GM03348 (cell line): ENCODE results near the gene CIROP.

Experiments
- DNase-seq: peaks from one replicate; pipeline ENCODE4 v3.0.0; 2012; ENCODE audit warnings: low spot score

Gene CIROP

DNA sequence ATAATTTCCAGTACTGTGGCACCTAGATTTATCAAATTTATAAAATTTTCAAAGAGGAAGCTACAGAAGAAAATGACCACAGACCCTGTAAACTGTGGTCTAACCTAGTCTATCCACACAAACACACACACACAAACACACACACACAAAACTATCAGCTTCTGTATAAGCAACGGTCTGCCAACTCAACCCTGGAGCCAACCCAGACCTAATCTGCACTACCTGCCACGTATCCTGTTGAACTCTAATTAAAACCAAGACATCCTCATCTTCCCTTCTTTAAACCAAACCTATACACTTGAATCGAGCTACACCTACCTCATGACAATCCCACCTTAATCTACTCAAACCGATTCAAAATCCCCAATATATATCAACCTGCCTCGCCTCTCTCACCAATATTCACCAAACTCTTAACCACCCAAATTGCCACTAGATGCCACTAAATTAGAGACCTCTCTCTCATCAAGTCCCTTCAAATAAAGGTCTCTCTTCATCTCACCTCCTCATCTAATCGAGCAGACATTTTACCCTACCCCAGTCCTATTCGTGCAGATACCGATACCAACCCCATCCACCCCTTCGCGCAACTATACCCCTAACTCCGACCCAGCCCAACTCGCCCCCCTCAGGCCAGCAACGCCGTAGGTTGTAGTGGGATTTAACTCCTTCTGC lies 10.7 kb downstream of the CIROP start:
- DNase-seq = no peak

DNA sequence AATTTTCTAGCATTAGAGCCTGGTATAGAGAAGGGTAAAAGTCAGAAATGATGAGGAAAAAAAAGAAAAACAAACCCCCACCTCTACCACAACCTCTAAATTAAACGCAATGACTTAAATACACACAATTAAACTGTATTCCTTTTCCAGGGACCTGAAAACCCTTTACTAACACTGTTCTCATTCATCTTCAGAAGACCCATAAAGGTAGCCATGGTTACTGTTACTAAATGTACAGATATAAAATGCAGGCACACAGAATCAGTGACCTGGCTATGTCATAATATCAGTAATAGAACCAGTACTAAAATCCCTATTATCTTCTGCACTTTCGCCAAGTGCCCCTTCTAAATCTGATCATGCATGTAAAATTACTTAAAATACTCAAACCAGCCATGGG lies 11.3 kb downstream of the CIROP start:
- DNase-seq = no peak

DNA sequence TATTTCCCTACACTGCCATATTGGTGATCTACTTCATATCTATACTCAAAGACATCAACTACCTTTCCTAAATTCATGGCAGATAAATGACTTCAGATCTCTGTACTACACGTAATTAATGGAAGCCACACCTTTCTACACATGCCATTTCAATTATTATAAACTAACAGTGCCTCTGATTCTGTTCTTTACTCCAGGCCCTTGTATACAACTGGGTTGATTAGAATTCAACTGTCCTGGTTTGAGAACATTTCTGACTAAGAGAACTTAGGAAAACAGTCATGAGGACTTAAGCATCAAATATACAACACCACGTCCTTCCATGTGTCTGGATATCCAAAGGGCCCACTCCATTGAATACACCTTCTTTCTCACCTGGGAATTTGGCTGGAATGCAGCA lies 11.7 kb downstream of the CIROP start:
- DNase-seq = no peak

DNA sequence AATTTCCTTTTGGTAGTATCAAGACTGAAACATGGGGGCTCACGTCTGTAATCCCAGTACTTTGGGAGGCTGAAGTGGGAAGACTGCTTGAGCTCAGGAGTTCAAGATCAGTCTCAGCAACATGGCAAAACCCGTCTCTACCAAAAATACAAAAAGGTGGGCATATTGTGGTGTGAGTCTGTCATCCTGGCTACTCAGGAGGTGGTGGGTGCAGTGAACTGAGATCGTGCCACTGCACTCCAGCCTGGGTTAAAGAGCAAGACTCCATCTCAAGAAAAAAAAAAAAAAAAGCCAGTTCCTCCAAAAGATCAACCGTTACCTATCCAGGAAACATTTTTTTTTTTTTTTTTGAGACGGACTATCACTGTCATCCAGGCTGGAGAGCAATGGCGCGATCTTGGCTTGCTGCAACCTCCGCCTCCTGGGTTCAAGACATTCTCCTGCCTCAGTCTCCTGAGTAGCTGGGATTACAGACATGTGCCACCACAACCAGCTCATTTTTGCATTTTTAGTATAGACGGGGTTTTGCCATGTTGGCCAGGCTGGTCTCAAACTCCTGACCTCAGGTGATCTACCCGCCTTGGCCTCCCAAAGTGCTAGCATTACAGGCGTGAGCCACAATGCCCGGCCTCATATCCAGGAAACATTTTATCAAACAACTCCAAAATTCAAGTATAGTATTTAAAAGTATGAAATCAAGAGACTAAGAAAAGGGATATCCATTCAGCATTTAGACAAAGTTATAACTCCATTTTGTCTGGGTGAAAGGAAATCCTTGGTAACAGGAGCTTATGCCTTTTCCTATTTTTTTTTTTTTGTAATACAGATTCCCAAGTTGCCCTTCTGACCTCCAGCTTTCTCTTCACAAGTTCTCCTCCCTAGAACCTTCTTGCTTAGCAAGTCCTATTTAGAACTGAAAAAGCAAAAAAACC lies 13.2 kb downstream of the CIROP start:
- DNase-seq = no peak

DNA sequence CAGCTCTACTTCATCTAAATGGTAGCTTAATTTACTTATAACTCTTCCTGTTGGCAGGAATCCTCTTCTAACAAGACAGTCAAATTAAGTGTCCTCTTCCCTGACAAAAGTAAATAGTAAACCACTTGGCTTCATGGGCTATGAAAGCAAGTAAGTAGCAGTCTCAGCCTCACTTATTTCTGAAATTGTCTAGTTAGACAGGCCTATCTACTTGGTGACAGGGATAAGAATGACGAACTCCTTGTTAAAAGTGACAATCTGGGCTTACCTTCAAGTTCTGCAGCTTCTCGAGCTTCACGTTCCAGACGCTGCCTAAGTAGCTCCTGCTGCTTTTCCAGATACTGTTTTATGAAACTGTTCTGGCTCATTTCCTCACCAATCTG lies 14.5 kb downstream of the CIROP start:
- DNase-seq = no peak

DNA sequence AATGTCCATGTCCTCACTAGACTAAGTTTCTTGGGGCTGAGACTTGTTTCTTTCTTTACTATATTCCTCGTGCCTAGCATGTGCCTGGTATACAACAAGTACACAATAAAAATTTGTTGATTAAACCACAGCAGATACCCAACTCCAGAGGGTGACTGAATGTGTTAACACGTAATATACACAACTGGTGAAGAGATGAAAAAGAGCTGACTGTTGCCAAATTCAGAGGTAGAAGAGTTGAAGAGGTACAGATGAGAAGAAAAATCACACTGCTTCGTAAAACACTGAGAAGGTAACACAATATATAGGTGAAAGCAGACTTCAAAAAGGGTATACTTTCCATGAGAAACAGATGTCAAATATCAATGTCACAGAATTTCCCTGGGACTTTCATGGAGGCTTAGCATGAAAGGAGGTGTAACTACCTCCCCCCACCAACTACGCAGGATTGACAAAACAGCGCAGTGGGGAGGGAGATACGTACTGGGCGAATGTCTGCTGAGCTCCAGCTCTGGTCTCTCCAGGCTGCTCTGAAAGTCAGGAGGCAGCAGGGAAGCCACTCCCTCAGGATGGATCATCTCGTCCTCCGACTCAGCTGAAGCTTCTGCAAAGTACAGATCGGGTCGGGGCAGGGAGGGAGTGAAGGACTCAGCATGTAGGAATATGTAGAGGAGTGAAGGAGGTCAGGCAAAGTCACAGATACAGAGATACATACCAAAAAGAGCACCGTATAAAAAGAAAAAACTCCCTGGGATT lies 15.1 kb downstream of the CIROP start:
- no peak for DNase-seq

DNA sequence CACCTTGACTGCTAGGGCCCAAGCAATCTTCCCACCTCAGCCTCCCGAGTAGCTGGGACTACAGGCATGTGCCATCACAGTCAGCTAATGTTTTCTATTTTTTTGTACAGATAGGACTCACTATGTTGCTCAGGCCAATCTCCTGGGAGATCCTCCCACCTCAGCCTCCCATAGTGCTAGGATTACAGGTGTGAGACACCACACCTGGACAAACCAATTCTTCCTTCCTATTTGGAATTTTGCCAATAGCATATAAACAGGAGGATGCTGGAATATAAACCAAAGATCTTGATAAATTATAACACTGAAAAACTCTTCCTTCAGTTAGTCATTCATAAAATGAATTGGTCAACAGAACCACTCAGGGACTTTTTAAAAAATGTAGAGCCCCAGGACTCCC lies 18.2 kb downstream of the CIROP start:
- no peak for DNase-seq

DNA sequence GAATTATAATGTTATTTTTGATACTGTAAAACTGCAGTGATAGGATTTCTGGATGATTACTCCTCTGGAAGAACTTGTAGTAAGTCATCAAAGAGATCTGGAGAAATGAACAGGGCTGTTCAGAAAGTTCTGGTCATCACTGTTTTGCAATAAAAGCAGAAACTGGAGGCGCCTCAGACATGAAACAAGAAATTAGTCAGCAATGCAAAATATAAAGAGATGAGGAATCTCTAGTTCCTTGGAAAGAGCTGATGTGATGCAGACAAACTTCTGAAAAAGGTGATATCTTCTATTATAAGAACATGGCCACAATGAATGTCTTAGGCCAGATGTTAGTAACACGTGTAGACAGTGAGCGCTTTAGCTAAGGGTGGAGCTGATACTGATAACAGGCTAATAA lies 19.3 kb downstream of the CIROP start:
- peak; percentile 20 for DNase-seq

DNA sequence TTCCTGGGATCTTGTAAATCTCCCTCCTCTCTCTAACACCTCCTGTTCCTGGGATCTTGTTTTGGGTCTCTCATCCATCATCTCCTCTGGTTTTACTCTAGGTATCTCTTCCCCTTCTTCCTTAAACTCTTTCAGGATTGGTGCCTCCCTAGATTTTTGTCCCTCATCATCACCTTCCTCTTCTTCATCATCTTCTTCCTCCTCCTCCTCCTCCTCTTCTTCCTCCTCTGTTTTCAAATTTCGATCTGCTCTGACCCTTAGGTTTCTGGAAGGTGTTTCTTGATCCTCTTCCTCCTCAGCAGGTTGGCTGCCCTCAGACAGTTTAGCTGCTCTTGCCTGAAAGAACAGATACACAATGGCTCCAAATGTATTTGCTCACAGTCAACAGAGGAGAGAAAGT lies 24.3 kb downstream of the CIROP start:
- no peak for DNase-seq

DNA sequence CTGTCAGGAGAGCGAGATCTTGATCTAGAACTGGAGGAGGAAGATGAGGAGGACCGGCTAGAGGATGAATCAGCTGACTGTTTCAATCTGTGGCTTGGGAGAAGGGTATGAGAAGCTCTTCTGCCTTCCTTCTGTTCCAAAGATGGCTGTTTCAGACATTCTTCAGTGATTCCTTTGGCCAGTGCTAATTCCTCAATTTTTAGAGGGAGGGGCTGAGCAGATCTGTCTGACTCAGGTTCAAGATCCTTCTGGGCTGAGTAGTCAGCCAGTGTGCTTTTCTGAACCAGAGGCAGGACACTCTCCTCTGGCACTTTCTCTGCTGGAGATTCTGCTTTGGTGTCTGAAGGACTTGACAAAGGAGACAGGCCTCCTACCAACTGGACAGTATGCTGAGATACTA lies 25.1 kb downstream of the CIROP start:
- DNase-seq = peak; percentile 28

DNA sequence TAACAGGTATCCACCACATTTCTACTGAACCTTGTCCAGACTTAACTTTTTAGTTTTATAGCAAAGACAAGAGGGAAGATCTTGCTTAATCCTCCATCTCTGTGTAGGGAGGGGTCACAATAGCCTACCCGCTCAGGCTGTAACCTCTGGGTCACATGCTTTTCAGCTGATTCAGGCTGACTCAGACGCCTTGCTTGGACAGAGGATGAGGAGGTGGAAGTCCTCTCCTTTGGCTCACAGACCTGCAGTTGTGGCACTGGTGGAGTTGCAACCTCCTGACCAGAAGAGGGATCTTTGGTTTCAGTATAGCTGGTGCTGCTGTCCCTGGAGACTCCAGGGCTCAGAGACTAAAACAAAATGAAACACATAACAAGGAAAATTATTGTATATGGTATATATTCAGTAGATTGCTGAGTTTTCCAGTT lies 26.1 kb downstream of the CIROP start:
- peak; percentile 87 for DNase-seq

DNA sequence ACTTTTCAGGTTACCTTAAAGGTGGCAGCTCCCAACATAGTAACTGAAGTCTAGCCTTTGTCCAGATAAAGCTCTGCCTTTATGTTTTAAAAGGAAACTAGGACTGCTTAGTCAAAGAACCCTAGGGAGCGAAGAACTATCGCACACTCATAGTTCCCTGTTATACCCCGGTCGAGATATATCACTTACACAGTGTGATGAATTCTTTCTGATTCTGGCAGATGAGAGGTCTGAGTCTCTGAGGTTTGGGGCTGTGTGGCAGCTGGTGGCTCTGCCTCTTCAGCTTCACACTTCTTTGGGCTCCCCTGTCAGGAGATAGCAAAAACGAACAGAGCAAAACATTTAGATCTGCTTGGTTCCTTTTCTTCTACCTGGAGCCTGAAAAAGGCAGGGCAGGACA lies 26.8 kb downstream of the CIROP start:
- no peak for DNase-seq

DNA sequence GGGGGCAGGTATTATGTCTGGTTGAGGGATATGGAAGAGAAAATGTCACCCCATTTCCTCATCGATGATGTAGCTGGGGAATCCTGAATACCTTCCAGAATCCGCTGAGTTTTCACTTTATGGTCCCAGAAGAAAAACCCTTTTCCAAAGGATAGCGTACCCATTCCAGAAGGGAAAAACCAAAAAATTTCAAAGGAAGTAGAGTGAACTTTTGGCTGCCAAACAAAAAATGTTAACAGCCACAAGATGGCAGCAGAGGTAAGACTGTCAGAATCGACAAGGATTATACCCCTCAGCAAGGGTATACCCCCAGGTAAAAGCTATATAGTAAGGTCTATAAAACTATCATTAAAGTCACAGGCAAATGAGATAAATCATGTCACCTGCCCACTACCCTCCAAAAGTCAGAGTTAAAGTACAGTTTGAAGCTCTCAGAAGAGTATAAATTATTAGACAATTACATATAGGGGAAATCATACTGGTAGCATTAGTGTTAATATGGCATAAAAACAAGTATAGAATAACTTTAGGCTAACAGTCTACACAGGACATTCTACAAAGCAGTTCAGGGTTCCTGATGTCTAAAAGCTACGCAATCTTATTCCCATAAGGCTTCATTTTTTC lies 27.9 kb downstream of the CIROP start:
- DNase-seq = no peak

DNA sequence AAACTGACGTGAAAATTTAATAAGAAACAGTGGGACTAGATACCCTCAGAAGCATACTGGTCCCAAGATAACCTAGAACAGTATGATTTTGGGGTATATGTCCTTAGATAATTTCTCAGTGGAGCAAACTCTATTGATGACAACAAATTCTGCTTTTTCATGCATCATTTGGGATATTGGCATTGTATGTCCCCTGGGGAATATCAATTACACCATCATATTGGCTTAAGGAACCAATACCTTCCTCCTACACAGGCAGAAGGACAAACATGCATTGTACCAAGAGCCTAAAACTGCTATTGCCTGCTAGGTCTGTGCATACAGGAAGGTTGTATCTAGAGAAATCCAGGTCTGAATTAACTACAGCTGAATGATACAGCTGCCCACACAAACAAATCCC lies 29.9 kb downstream of the CIROP start:
- no peak for DNase-seq

DNA sequence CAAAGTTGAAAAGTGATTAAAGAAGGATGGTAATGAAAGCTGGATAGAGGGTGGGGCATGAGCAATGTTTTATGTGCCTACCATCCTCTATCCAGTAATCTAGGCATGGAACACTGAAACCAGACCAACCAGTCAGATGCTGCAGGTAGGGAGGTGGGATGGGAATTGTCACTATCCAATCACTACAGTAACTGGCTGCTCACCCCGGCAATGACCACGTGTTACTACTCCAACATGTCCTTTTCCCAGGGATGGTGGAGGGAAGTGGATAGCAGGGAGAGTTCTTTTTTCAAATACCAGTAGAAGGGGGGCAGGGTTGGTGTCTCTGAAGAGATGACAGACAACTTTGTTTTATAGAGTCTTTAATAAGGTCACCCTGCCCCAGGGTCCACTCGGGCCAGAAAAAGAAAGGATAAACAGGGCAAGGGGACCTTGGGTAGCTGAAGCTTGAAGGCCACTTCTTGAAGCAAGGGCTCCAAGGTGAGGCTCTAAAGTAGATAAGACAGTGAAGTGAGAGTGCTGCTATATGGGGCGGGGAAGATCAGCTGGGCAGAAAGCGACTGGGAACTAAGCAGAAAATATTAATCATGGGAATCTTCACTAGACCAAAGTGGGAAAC lies 32.8 kb downstream of the CIROP start:
- no peak for DNase-seq

DNA sequence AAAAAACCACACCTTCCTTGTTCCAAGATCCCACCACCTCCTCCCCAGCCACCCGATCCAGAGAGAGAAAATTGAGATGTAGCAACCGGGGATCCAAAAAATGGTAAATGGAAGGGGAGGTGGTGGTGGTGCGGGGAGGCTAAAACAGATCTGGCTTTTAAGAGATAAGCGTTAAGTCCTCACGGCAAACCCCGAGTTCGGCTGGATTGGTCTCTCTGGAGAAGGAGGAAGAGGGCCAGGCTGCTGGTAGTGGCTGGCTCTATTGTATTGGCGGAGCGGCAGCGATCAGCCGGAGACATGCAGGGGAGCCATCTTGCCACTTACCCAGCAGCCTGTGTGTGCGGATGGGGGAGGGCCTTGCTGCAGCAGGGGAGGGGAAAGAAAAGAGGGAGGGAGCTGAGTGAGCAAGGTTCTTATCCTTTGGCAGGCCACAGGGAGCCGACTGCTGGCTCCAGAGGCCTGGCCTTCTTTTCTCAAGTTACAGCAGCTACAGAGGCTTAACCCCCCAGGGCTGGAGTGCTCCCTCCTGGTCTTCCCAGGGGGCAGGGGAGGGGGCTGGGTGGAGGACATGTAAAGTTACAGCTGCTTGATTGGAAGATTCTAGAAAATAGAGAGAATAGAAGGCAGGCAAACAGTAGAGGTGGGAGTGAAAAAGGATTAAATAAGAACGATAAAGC lies 33.4 kb downstream of the CIROP start:
- peak; percentile 94 for DNase-seq

DNA sequence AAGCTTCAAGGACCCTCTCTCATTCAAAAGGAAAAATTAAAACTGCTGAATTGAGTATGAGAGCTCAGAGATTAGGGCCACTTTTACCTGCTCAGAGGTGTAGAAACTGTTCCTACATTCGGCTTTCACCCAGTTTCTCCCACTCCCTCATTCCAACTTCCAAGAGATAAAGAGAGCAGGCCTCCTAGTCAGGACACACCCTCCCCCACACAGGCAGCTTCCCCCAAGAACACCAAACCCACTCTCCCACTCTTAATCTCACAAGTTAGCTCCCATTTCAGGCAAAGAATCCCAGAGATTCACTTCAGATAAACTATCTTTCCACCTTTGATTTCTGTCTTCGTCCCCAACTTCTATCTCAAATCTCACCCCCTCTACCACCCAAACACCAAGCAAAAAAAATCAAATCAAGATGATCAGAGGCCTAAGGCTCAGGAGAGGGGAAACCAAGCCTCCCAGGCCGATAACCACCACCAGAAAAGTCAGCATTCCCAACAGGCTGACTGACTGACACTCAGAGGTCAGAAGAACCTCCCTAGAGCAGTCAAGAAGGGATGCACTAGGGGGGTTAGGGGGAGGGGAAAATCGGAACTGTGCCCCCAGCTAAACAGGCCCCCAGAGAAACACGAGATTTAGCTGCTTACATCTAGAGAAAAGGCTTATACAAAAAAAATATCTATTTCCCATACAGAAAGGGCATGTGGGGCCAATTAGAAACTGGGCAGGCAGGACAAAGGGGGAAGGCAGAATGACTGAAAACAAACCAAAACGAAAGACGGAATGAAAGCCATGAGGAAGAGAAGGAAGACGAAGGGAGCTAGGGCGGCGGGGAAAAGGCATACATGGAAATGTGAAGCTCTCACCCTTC lies 34.3 kb downstream of the CIROP start:
- no peak for DNase-seq

DNA sequence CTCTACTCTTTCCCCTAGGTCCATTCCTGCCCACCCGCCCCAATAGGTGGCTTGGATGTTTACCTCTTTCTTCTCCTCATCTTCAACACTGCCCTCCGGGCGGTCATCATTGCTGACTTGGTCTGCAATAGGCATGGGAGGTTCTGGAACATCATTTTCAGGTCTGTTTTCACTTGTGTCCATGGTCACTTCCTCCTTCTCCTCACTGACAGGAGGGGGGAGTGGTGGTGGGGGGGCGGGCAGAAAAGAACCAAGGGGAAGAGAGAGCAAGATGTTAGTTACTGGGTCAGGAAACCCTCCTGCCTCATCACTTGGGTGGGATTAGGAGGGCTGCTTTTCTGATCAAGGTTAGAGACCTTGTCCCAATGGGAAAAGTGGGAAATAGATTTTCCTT lies 35.4 kb downstream of the CIROP start:
- DNase-seq = no peak

DNA sequence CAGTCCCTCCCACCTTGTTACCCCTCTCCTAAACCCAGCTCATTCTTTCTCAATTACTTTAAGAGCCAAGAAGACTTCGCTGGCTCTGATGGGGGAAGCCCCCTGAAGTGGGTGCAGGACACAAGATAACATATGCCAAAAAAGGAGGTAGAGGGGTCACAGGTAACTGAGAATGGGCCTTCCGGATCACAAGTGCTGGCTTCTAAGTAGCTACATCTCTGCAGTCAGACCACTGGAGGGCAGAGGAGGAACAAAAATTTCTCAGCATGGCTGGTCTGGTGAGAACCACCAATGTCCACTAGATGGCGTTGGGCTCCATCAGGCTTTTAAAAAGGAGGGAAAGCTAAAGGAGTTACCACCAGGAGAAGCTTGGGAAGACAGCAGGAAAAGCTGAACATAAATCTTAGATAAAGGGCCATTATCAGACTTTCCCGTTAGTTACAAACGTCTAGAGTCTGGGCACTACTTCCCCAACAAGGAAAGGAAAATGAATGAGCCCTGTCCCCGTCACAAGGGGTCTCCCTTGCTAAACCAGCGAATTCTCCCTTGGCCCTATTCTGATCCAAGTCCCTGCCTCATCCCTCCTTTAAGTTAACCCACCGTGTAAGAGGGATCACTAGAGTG lies 35.9 kb downstream of the CIROP start:
- peak; percentile 90 for DNase-seq
